H1 (cell line): ENCODE data around the gene CACNA1C. TPM values are rescaled to one million over a fixed set of nuclear protein-coding genes. Genes with fewer than 3 reads are reported as not detected.
A peak's percentile ranks its signal among the peaks of the same experiment; 100 is the strongest.

Experiments
- CTCF ChIA-PET: fragments of 300-600 bp; sonication (Branson Sonifier 250); formaldehyde crosslinking; loops from one replicate; lab custom pipeline; 2021; ENCODE audit not compliant: partially characterized antibody; lab: Charles Lee
- POLR2A ChIA-PET: fragments of 300-600 bp; sonication (Branson Sonifier 250); formaldehyde crosslinking; loops from one replicate; lab custom pipeline; 2021; ENCODE audit warnings: inconsistent platforms; ENCODE audit not compliant: partially characterized antibody; lab: Charles Lee
- DNase-seq, 2 experiments: peaks; one replicate each; pipeline versions ENCODE4 v3.0.0 to v3.0.0-alpha.2; 2010 to 2022; ENCODE audit warnings: low spot score in 2 of 2, low read depth in 1 of 2, mixed read lengths in 1 of 2
- FAIRE-seq: peaks from 2 replicates; lab custom pipeline; 2011; peaks lifted over from hg19 to GRCh38; lab: Jason Lieb, UNC
- H2AFZ ChIP-seq: 2 replicates; pipeline ENCODE4 v1.8.1; 2012; ENCODE audit warnings: low read length, inconsistent platforms
- H2AK5ac ChIP-seq: 2 replicates; pipeline ENCODE4 v1.6.1; 2013; ENCODE audit warnings: low read depth, low read length
- H2BK120ac ChIP-seq: replicated peaks from 2 replicates; pipeline ENCODE3; 2013; ENCODE audit warnings: low read depth, low read length, inconsistent platforms
- H2BK12ac ChIP-seq: 2 replicates; pipeline ENCODE4 v1.6.1; 2013; ENCODE audit warnings: low read depth, low read length
- H2BK15ac ChIP-seq: 2 replicates; pipeline ENCODE4 v1.6.1; 2013; ENCODE audit warnings: low read length
- H2BK20ac ChIP-seq: 2 replicates; pipeline ENCODE4 v1.6.1; 2013; ENCODE audit warnings: low read length
- H2BK5ac ChIP-seq: 2 replicates; pipeline ENCODE4 v1.6.1; 2013; ENCODE audit warnings: low read depth, low read length
- H3K14ac ChIP-seq: 2 replicates; pipeline ENCODE4 v1.6.1; 2013; ENCODE audit warnings: inconsistent platforms; ENCODE audit not compliant: insufficient read length
- H3K18ac ChIP-seq: 2 replicates; pipeline ENCODE4 v1.6.1; 2013; ENCODE audit warnings: low read length; ENCODE audit errors: extremely low read depth
- H3K23ac ChIP-seq: 2 replicates; pipeline ENCODE4 v1.6.1; 2013; ENCODE audit warnings: inconsistent platforms; ENCODE audit not compliant: insufficient read length
- H3K23me2 ChIP-seq: 2 replicates; pipeline ENCODE4 v1.6.1; 2013; ENCODE audit warnings: low read depth, low read length
- H3K27ac ChIP-seq: 2 replicates; pipeline ENCODE4 v1.6.1; 2011; ENCODE audit warnings: low read depth, low read length, inconsistent platforms
- H3K27me3 ChIP-seq, 4 experiments: replicated peaks in 1 of 4; 1 replicate in 1 of 4; 2 replicates in 3 of 4; pipeline versions ENCODE4 v1.6.1 to v1.8.1; 2011 to 2013; ENCODE audit warnings: low read length in 3 of 4, mild to moderate bottlenecking in 3 of 4, inconsistent platforms in 2 of 4, mixed read lengths in 2 of 4, moderate library complexity in 1 of 4; ENCODE audit not compliant: control insufficient read depth in 3 of 4, insufficient read depth in 3 of 4; ENCODE audit errors: extremely low read depth in 1 of 4
- H3K36me3 ChIP-seq, 4 experiments: 2 replicates each; pipeline versions ENCODE4 v1.6.1 to v1.8.1; 2011 to 2013; ENCODE audit warnings: mild to moderate bottlenecking in 4 of 4, low read length in 3 of 4, moderate library complexity in 2 of 4, control low read depth in 1 of 4, inconsistent platforms in 1 of 4; ENCODE audit not compliant: insufficient read depth in 4 of 4, control insufficient read depth in 2 of 4
- H3K4ac ChIP-seq: replicated peaks from 2 replicates; pipeline ENCODE3; 2013; ENCODE audit warnings: low read length, low read depth, mixed read lengths, inconsistent platforms; ENCODE audit not compliant: insufficient read length
- H3K4me1 ChIP-seq, 4 experiments: replicated peaks in 1 of 4; 1 replicate in 1 of 4; 2 replicates in 3 of 4; pipeline versions ENCODE4 v1.6.1 to v1.8.1; 2011 to 2013; ENCODE audit warnings: low read length in 3 of 4, inconsistent platforms in 2 of 4, mixed read lengths in 1 of 4; ENCODE audit not compliant: insufficient read depth in 4 of 4, control insufficient read depth in 3 of 4
- H3K4me2 ChIP-seq, 2 experiments: 2 replicates each; pipeline versions ENCODE4 v1.6.1 to v1.8.1; 2011 to 2013; ENCODE audit warnings: low read depth in 2 of 2, low read length in 2 of 2, control low read depth in 1 of 2, inconsistent platforms in 1 of 2, mild to moderate bottlenecking in 1 of 2; ENCODE audit not compliant: insufficient read depth in 1 of 2
- H3K4me3 ChIP-seq, 4 experiments: fragments of 200-600, 300-600 bp in 1 of 4; sonication (generic), shearing (Covaris generic), sonication (Bioruptor Twin) in 1 of 4; 2 replicates each; pipeline versions ENCODE4 v1.5.1 to v1.8.1; 2011 to 2016; ENCODE audit warnings: low read length in 4 of 4, low read depth in 3 of 4, control low read depth in 2 of 4, inconsistent platforms in 2 of 4, mild to moderate bottlenecking in 2 of 4, mixed read lengths in 1 of 4, moderate library complexity in 1 of 4; ENCODE audit not compliant: insufficient read depth in 2 of 4; ENCODE audit errors: extremely low read depth in 1 of 4
- H3K56ac ChIP-seq: replicated peaks from 2 replicates; pipeline ENCODE3; 2013; ENCODE audit warnings: low read depth, mild to moderate bottlenecking, mixed read lengths, low read length, inconsistent platforms; ENCODE audit not compliant: insufficient read length
- H3K79me1 ChIP-seq: 2 replicates; pipeline ENCODE4 v1.6.1; 2013; ENCODE audit warnings: low read depth, low read length, control low read depth
- H3K79me2 ChIP-seq, 2 experiments: 2 replicates each; pipeline versions ENCODE4 v1.6.1 to v1.8.1; 2012 to 2013; ENCODE audit warnings: low read length in 2 of 2, mild to moderate bottlenecking in 2 of 2, inconsistent platforms in 1 of 2; ENCODE audit not compliant: insufficient read depth in 2 of 2, control insufficient read depth in 1 of 2
- H3K9ac ChIP-seq, 4 experiments: replicated peaks in 1 of 4; 1 replicate in 1 of 4; 2 replicates in 3 of 4; pipeline versions ENCODE4 v1.6.1 to v1.8.1; 2011 to 2013; ENCODE audit warnings: low read depth in 3 of 4, low read length in 3 of 4, control low read depth in 2 of 4, mild to moderate bottlenecking in 2 of 4, moderate library complexity in 2 of 4, inconsistent platforms in 1 of 4; ENCODE audit errors: extremely low read depth in 1 of 4
- H3K9me3 ChIP-seq, 2 experiments: 2 replicates each; pipeline versions ENCODE4 v1.6.1 to v1.8.1; 2012 to 2013; ENCODE audit warnings: mild to moderate bottlenecking in 2 of 2, moderate library complexity in 2 of 2, control low read depth in 1 of 2, inconsistent platforms in 1 of 2, low read depth in 1 of 2, low read length in 1 of 2, mixed read lengths in 1 of 2; ENCODE audit not compliant: insufficient read depth in 2 of 2
- H4K20me1 ChIP-seq, 2 experiments: replicated peaks in 1 of 2; 2 replicates each; pipeline versions ENCODE3 to v1.8.1; 2011 to 2013; ENCODE audit warnings: inconsistent platforms in 2 of 2, low read length in 2 of 2, mild to moderate bottlenecking in 1 of 2; ENCODE audit not compliant: insufficient read depth in 2 of 2, control insufficient read depth in 1 of 2
- H4K5ac ChIP-seq: 2 replicates; pipeline ENCODE4 v1.6.1; 2013; ENCODE audit warnings: low read length, low read depth, mixed read lengths, inconsistent platforms; ENCODE audit not compliant: insufficient read length
- H4K8ac ChIP-seq: 2 replicates; pipeline ENCODE4 v1.8.0; 2013; ENCODE audit warnings: mild to moderate bottlenecking, moderate library complexity, low read length, inconsistent platforms; ENCODE audit not compliant: insufficient read depth; ENCODE audit errors: extremely low read depth
- H4K91ac ChIP-seq: replicated peaks from 2 replicates; pipeline ENCODE3; 2013; ENCODE audit warnings: low read length, mixed read lengths, inconsistent platforms; ENCODE audit not compliant: insufficient read length
- E2F6 ChIP-seq: IDR thresholded peaks from 2 replicates; pipeline ENCODE4 v1.6.1; 2012; ENCODE audit warnings: inconsistent platforms
- EGR1 ChIP-seq: IDR thresholded peaks from 2 replicates; pipeline ENCODE4 v1.6.1; 2011; ENCODE audit warnings: low read depth, low read length, borderline replicate concordance
- FOSL1 ChIP-seq: IDR thresholded peaks from 2 replicates; pipeline ENCODE4 v1.6.1; 2011; ENCODE audit warnings: mild to moderate bottlenecking, low read depth, low read length, moderate library complexity; ENCODE audit not compliant: insufficient read depth
- JUND ChIP-seq: IDR thresholded peaks from 2 replicates; pipeline ENCODE4 v1.6.1; 2011; ENCODE audit warnings: mild to moderate bottlenecking, improper control_type of control experiment, low read length
- KDM4A ChIP-seq: IDR thresholded peaks from one replicate; pipeline ENCODE4 v1.7.1; 2012; ENCODE audit warnings: low read depth, mild to moderate bottlenecking, moderate library complexity, low read length, inconsistent platforms; ENCODE audit not compliant: severe bottlenecking
- KDM5A ChIP-seq: fragments of 200-600 bp; IDR thresholded peaks from 2 replicates; pipeline ENCODE4 v1.7.1; 2012; ENCODE audit warnings: mild to moderate bottlenecking, low read length, inconsistent platforms, mixed read lengths
- MAX ChIP-seq: IDR thresholded peaks from 2 replicates; pipeline ENCODE4 v1.6.1; 2012; ENCODE audit warnings: inconsistent platforms
- NANOG ChIP-seq: IDR thresholded peaks from 2 replicates; pipeline ENCODE4 v1.6.1; 2011; ENCODE audit warnings: low read length, low read depth, mild to moderate bottlenecking, inconsistent platforms; ENCODE audit not compliant: insufficient read depth, poor library complexity, severe bottlenecking
- RAD21 ChIP-seq, 2 experiments: IDR thresholded peaks in 1 of 2; conservative IDR thresholded peaks in 1 of 2; 2 replicates each; pipeline ENCODE4 v1.6.1; 2011; ENCODE audit warnings: low read depth in 2 of 2, low read length in 2 of 2, improper control_type of control experiment in 1 of 2, inconsistent platforms in 1 of 2, mild to moderate bottlenecking in 1 of 2, moderate library complexity in 1 of 2
- TBP ChIP-seq: IDR thresholded peaks from 2 replicates; pipeline ENCODE4 v1.6.1; 2011; ENCODE audit warnings: low read depth, low read length, improper control_type of control experiment
- TCF12 ChIP-seq: IDR thresholded peaks from 2 replicates; pipeline ENCODE4 v1.6.1; 2011; ENCODE audit warnings: low read depth, mild to moderate bottlenecking, low read length
- TEAD4 ChIP-seq: IDR thresholded peaks from 2 replicates; pipeline ENCODE4 v1.6.1; 2012; ENCODE audit warnings: low read depth, low read length, inconsistent platforms, mixed read lengths
- YY1 ChIP-seq: IDR thresholded peaks from 2 replicates; pipeline ENCODE4 v1.6.1; 2011; ENCODE audit warnings: low read depth, mild to moderate bottlenecking, low read length
- WGBS, 2 experiments: shearing (Covaris generic) in 1 of 2; methylation state at CpG; one replicate each; pipeline versions ENCODE4 v1.1.6 to v1.1.7; 2013 to 2015; ENCODE audit warnings: low lambda C conversion rate in 2 of 2, mixed read lengths in 2 of 2, inconsistent platforms in 1 of 2, low coverage in 1 of 2, missing lambda C conversion rate in 1 of 2; ENCODE audit not compliant: insufficient replicate concordance in 2 of 2, insufficient coverage in 1 of 2, insufficient read length in 1 of 2; ENCODE audit errors: extremely low coverage in 1 of 2, missing lambda C conversion rate in 1 of 2; 5-methylcytosine and 5-hydroxymethylcytosine counted together
- polyA plus RNA-seq, 7 experiments: library from polyadenylated mRNA; depleted of rRNA in 3 of 7; stranded (reverse) in 5 of 7; unstranded in 2 of 7; fragments of >200 nt in 5 of 7; fragments of 200-250 nt in 2 of 7; gene quantifications; 1 replicate in 5 of 7; 2 replicates in 1 of 7; 4 replicates in 1 of 7; pipeline versions ENCODE4 v1.2.1 to v1.2.3, GENCODE V29; 2011 to 2013; ENCODE audit warnings: missing spikeins in 2 of 7, mixed read lengths in 2 of 7
- total RNA-seq: library from RNA; stranded (reverse); fragmentation: NEBNext Ultra II Directional; extraction: Animal tissue kit (Norgen Biotek cat#: 25700); gene quantifications from 2 replicates; pipeline ENCODE4 v1.2.1, GENCODE V29; 2021

The CACNA1C gene
- total and polyA plus RNA-seq, 2 of the 8 experiments (the other 6 are each of a cell fraction or from before 2014, with no cell fraction given): 1.3 TPM

- POLR2A ChIA-PET: no interaction called here
- Histone ChIP-seq H3K4me3 (peak overlapping the region; percentile 24 to 85 (median 74)), H2BK5ac (no peak overlapping the region), H3K36me3 (no peaks in the 10 kb centered on the region), H3K9ac (no peak overlapping the region), H3K23me2 (peaks cover 11% of the 10 kb centered on the region; the same call in 1 of the 2 replicates), H3K56ac (no peak overlapping the region), H3K4me2 (peak overlapping the region; percentile 62 to 100), H3K4ac (no peak overlapping the region), H2BK20ac (no peak overlapping the region), H3K14ac (no peak overlapping the region), H2BK120ac (no peak overlapping the region), H3K27ac (no peak overlapping the region), H3K79me1 (peaks cover 2% of the 10 kb centered on the region; the same call in 1 of the 2 replicates), H3K79me2 (no peaks in the 10 kb centered on the region), H3K27me3 (peaks cover 17 to 51% (median 40%) of the 10 kb centered on the region in 4 experiments), H4K20me1 (peaks cover 0 to 2% of the 10 kb centered on the region in 2 experiments), H3K4me1 (peaks cover 2 to 17% (median 7%) of the 10 kb centered on the region in 4 experiments), H2BK15ac (no peak overlapping the region), H4K91ac (no peak overlapping the region), H3K23ac (no peak overlapping the region), H4K8ac (no peak overlapping the region), H3K18ac (no peak overlapping the region), H4K5ac (no peak overlapping the region), H3K9me3 (no peaks in the 10 kb centered on the region), H2BK12ac (no peak overlapping the region), H2AFZ (no peak overlapping the region; the same call in 1 of the 2 replicates), H2AK5ac (no peak overlapping the region)
- DNase-seq (no peak), FAIRE-seq (no peak)
- WGBS, 2 experiments: no CpG with 5 or more reads among the region's 60 CpGs
- CTCF ChIA-PET: interaction anchor here (1.1 to 16.3 kb wide), 3 partner anchors 46 to 529 kb away, joined by 3 to 252 read pairs (median 4); no protein-coding TSS in a partner anchor
- no peak for TF ChIP-seq YY1
- TF ChIP-seq TCF12: no peak
- 0 out of 2 replicates have a peak, but pooled peaks have one; percentile 29 for TF ChIP-seq MAX
- peak; percentile 16; the same call in 1 of the 2 replicates for TF ChIP-seq TEAD4
- 0 out of 2 replicates have a peak, but pooled peaks have one; percentile 30 for TF ChIP-seq E2F6
- TF ChIP-seq JUND: no peak
- no peak for TF ChIP-seq EGR1
- TF ChIP-seq KDM5A: no peak
- TF ChIP-seq KDM4A: peak; percentile 29
- TF ChIP-seq FOSL1: no peak
- TF ChIP-seq TBP: no peak
- TF ChIP-seq NANOG: no peak
- no peak for TF ChIP-seq RAD21 (IDR thresholded peaks at IDR 0.05 in 1 of 2, conservative IDR thresholded peaks at IDR 0.05 in 1 of 2; ENCODE audit: low read depth in 2 of 2, low read length in 2 of 2)
Observed at GRCh38 chr12:2053691-2054090, 904 bp downstream of the CACNA1C start.
